GM18505 (cell line): ENCODE results near the gene CCDC148.

Source experiments
- ATAC-seq: cut with Tn5 transposase; IDR thresholded peaks from one replicate; pipeline ENCODE4 v1.9.1; 2021; ENCODE audit not compliant: unreplicated experiment
- POLR2A ChIP-seq: IDR thresholded peaks from 4 replicates; pipeline ENCODE4 v1.6.1; 2011; ENCODE audit warnings: borderline replicate concordance; ENCODE audit not compliant: insufficient read depth, insufficient read length; ENCODE audit errors: extremely low read depth

CCDC148 gene

DNA sequence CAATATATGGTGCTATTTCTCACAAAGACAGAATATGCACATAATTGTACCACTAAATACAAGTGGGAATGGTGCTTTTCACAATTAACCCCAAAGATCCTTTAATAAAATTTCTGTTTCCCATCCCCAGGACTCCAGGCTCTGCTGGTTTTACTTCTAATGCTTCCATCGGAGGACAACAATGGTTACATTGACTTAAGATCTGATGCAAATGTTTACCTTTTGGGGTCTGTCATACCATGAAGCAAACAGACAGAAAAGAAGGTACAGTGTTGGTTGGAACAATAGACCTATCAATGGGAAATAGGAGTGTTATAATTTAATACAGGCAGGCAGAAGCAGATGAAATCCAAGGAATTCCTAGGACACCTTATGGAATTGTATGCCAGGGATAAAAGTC, 249.2 kb downstream of the CCDC148 start:
- TF ChIP-seq POLR2A = no peak
- no peak for ATAC-seq

GRCh38 chr2:158205215-158205614, 251.3 kb downstream of the CCDC148 start:
- no peak for TF ChIP-seq POLR2A
- ATAC-seq = no peak

DNA sequence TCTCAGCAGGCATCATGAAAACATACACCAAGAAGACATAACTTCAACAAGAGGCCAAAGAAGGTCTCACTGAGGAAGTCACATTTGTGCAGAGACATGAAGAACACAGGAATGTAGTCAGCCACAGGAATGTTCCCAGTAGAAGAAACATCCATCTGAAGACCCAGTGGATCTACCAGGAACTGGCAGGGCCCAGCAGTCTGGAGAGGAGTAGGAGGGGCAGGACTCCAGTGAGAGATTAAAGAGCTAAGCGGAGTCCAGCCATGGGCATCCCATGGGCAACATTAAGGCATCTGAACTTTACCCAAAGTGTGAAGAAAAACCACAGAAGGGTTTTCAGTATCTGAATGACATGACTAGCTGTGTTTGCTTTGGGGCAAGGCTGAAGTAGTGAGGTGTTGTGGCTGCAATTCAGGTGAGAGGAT, 251.8 kb downstream of the CCDC148 start:
- ATAC-seq = no peak

GRCh38 chr2:158202161-158202815, 254.3 kb downstream of the CCDC148 start:
- ATAC-seq = no peak
- no peak for TF ChIP-seq POLR2A

More for the DNA sequence above, 251.8 kb downstream of the CCDC148 start:
- TF ChIP-seq POLR2A = no peak

GRCh38 chr2:158199928-158200650, 256.5 kb downstream of the CCDC148 start:
- ATAC-seq = no peak
- TF ChIP-seq POLR2A = no peak

DNA sequence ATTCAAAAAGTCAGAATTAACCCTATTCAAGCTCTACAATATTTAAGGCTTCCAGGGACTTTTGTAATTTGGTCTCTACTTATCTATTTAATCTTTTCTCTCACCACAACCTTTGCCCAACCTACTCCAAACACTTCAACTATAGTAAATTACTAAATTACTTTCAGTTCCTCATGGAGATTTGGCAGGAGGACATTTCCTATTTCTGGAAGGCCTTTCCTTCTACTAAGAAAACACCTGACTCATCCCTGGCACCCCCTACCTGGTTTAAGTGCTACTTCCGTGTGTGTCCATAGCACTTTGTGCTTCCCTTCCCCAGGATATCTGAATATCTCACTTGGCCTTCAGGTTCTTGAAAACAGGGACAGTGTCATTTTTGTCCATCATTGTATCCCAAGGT, 258.6 kb downstream of the CCDC148 start:
- TF ChIP-seq POLR2A = no peak
- ATAC-seq = no peak

DNA sequence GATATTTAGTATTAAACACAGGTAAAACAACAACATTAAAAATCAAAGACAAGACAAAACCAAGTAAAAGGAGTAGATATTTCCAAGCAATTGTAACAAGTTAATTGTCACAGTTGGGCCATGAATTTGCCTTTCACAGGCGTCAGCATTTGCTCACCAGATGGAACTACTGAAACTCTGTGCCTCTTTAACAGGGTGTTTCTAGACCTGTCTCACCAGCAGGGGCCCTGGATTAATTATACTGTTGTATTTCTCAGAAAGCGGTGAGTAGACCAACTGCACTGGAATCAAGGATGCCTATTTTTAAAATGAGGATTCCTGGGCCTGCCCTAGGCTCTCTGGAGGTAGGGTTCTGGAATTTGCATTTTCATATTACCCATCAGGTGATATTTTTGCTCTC, 262.3 kb downstream of the CCDC148 start:
- no peak for TF ChIP-seq POLR2A
- ATAC-seq = no peak

DNA sequence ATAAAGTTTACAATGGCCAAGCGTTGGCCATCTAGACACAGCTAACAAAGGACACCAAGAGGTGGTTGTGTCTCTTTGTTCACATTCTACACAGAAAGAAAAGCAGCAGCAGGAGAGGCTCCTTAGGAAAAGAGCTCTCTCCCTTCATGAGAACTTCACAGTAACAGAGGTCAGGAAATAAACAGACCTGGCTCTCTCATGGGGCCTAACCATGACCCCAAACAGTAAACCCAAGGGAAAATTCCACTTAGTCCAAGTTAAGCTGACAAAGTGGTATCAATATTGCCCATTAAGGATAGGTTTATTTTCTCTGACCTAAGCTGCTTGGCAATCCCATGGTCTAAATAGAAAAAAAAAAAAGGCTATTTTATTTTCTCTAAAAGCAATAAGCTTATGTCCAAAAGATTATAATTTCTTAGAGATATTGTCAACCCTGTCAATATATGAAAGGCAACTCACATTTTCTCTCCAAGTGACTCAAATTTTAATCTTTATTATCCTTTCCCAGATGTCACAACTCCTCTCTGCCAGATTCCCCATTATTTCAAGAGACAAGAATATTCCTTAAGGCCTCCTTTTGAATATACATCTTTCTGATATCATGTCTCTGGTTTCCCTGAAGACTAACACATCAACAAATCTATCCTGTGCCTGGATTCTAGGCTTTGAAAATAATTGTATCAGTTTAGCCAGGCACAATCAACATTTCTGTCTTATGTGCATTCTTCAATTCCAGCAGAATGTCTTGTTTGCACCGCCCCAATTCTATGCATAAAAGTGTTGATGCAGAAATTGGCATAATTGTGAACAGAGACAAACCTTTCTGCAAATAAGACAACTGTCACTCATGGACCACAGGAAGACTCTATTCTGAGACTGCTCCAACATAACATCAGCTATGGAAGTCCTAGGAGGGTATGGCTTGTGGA, 263.8 kb downstream of the CCDC148 start:
- TF ChIP-seq POLR2A = no peak
- ATAC-seq = no peak

DNA sequence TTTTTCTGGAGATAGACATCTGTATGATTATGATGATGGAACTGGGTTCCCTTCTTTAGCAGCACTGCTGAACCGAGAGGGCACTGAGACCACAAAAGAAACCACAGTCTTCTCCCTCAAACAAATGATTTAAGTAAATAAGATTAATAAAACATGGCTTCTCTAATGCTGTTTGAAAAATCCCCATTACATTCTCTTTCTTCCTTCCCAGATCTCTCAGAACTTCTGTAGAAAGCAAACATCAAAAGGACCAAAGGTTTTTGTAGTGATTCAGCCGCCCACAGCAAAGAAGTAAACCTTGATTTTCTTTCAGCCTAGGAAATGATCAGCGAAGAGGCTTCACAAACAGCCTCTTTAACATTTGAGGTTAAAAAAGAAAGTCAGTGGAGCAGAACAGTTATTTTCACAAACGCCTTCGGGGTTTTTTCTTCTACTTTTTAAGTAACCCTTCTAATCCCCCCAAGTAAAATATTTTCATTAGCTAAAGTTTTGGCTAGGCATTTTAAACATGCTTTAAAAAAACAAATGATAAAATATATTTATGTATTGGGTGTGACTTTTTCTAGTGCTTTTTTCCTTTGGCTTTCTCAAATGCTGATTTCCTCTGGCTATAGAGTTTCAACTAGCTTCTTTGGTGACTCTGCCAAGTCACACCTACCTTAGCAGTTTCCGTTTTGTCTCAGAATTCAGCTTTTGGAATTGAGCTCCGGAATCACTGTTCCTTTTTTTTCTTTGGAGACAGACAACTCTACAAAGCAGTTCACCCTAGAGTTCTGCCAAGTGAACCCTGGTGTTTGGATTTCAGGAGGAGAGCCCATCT, 265.3 kb downstream of the CCDC148 start:
- peak; percentile 80 for ATAC-seq
- no peak for TF ChIP-seq POLR2A

GRCh38 chr2:158189526-158189925, 267.0 kb downstream of the CCDC148 start:
- no peak for TF ChIP-seq POLR2A
- peak; percentile 42 for ATAC-seq

DNA sequence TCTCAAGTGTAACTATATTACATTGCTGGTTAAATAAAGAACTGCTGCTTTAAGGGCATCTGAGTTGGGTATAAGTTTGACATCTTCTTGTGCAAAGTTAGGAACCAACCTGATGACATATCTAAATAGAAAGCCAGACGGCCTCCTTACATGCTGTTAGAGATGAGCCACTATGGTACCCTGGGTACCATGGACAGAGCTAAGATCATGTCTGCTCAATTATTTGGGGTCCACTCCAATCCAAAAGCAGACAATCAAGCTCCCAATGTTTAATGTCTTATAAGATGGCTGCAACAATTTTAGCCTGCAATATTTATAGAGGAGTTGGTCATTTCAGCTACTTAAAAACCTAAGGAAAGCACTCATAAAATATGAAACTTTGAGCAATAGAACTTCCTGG, 268.6 kb downstream of the CCDC148 start:
- ATAC-seq = no peak
- TF ChIP-seq POLR2A = no peak

GRCh38 chr2:158184556-158185343, 271.8 kb downstream of the CCDC148 start:
- no peak for ATAC-seq

More at GRCh38 chr2:158184556-158185343, 271.8 kb downstream of the CCDC148 start:
- no peak for TF ChIP-seq POLR2A
